Stimulated activated CD4-positive, alpha-beta T cell treated with anti-CD3 and anti-CD28 coated beads, Interleukin-4, amount 100 ng/mL, for 4 hours (primary cell): ENCODE results near the gene ISLR.

ENCODE experiments used
- DNase-seq, 2 experiments: peaks; one replicate each; pipeline ENCODE4 v3.0.0-alpha.2; 2020

The ISLR gene

DNA sequence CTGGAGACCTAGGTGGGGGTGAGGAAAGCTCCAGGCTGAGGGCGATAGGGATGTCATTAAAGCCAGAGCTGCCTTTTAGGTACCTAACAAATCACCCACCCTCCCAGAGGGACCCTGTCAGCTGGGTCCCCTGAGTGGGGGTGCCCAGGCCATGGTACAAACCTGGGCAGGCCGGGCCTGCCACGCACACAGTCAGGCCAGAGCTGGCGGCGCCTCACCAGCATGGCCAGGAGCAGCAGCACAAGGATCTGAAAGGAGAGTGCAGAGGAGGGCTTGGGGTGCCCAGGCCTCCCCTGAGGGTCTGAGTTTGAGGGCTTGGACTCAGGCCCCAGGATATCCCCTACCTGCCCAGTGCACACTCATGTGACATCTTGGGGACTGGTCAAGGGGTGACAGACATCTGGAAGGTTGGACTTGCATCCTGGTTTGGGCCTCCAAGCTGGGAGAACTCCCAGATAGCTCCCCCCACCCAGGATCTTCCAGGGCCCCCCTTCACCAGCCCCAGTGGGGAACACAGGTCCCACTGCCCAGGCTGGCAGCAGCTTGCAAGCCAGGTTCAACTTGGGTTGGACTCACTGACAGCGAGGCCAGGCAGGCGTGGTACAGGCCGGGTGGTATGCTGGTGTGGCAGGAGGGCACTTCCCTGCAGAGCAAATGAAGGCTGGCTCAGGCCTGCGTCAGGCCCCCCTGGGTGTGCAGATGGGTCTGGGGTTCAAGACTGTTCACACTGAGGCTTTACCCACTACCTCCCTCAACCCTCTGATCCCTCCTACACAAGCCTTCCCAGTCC is 23.9 kb downstream of the ISLR start:
- DNase-seq, result no peak

DNA sequence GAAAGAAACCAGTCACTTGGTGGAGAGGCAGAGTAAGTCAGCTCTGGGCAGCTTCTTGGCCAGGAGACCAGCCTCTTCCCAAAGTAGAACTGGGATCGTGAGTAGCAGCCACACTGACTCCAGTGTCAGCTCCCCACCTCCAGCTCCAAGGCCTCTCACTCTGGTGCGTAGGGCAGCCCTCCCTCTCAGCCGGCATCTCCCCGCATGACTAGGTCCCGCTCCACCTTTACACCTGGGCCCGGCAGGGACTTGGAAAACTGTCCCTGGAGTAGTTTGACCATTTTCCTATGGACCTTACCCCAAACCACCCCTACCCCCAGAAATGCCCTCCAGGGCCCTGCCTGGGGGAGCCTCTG is 25.8 kb downstream of the ISLR start:
- DNase-seq, result no peak

DNA sequence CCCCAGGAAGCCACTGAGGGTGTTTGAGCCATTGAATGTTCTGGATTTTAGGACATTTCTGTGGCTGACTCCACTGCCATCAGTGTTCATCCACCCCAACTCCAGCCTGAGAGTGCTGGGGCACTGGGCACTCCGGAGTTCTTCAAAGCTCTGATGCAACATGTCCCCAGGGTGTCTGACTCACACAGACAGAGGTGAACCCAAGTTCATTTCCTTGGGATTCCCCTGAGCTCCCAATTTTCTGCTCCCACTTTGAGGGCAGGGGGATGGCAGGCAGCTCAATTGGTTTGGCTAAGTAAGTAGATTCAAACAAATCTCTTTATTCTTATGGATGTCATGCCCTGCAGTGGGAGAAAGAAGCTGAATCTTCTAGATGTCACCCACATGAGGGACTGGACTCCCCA is 26.9 kb downstream of the ISLR start:
- DNase-seq, result no peak

DNA sequence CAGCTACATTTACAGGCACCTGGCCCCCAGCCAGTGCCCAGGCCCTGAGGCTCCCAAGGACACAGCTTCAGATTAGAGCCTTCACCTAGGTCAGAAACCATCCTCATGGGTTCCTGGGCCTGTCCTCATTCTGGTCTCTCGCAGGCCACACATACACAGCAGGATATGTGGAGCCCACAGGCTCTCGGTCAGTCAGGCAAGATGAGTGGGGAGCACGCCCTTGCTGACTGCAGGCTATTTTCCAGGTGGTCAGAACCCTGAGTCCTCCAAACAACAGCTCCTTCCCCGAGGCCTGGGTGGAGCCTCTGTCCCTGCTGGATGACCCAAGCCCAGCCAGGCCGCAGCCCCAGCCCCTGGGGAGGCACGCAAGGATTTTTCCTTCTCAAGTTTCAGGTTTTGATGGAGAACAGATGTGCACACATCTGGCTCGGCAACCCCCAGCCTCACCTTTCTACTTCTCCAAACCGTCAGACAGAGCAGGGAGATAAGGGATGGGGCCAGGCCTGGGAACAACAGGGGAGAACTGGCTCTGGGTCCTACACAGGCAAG is 27.4 kb downstream of the ISLR start:
- DNase-seq, result no peak

DNA sequence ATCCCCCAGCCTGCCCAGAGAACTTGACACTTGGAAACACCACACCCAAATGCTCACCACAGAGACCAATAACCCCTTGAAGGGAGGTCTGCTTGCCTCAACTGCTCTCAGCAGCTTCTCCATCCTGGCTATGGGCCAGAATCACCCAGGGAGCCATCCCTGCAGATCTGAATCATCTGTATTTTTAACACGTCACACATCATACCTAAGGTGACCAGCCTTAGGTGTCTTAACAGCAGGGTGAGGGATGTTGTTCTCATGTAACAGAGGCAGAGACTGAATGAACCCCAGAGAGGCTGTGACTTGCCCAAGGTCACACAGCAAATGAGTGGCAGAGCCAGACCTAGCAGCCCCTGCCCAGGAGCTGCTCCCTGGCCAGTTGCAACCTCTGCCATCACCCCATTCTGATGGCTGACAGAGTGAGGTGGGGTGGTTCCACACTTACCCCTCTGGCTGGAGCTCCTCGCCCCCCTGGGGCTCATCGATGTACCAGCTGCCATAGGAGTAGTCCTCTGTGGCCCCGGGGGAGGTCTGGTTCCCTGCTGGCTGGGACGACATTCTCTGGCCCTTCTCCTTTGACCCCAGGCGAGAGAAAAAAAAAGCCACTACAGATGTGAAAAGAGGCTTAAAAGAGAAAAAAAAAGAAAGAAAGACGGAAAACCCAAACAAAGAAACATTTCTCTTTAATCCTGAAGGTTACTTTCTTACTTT is 28.4 kb downstream of the ISLR start:
- DNase-seq, result no peak

DNA sequence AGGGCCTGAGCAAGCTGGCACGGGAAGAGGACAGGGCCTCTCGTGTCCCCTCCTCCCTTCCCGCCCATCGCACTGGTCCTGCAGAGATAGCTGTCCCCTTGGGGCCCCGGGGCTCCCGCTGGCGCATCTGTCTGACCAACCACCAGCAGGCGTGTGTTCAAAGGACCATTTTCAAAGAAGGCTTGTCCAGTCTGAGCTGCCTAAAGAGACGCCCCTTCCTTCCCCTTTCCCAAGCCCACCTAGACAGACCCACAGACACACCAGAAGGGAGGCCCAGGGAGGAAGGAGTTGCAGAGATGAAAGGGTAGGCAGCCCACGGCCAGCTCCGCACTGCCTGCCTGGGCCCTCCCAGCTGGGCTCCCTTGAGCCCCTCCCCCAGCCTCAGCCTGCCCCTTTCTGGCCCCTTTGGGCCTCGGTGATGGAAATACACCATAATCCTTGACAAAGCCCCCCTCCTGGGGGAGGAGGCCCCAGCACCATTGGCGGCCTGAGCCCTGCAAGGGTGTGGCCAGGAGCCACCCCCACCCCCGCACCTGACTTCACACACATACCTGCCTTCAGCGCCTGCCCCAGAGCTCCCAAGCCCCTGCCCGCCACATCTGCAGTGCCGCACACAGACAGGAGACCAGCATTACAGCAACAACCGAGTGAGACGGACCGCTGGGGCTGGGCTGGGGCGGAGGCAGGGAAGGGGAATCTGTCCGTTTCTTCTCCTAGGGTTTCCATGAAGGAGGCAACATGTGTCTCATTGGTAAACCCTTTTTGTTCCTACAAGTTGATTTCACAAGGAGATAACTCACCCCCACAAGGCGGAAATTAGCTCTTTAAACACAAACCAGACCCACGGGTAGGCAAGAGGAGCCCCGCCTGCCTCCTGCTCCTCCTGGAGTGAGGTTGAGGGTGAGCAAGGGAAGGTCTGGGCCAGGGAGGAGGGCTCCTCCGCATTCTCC is 29.2 kb downstream of the ISLR start, which contains the start of gene STRA6:
Gene STRA6, minus strand, starts transcription at position 336 of the 950 bp plus-strand sequence. CDS start 520 bp downstream, outside the sequence.
- DNase-seq, result no peak

DNA sequence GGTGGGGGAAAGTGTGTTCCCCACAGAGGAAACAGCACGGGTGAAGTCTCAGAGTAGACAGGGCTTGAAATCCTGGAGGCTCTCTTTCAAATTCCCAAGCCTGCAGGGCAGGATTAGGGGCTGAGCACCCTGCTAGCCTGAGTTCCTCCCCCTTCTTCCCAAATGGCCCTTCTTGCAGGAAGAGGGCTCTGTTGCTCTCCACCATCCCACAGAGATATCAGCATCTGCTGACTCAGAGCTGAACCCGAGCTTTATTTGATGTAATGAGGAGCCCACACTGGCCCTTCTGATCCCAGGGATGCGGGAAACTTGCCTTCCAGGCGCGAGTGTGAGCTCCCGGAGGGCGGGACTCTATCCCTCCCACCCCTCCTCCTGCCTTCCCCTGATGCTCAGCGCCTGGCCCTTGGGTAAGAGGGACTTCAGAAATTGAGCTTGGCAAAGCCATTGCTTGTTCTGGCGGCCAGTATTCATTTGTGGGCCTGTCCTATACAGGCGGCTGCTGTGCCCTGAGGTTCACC is 30.5 kb downstream of the ISLR start:
- DNase-seq, result no peak

DNA sequence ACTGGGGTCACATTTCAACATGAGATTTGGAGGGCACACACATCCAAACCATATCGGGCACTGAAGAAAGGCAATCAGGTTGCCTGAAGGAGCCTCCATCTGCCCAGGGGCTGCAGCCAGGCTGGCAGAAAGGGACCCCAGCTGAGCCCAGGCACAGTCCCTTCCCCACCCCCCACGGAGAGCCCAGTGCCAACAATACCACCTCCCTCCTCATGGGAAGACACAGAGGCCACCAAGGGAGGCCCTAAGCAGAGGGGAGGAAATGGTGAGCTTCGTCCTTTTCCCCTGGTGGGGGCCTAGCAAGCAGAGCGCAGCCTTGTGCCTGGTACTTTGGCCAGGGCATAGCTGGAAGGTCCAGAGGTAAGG is 32.1 kb downstream of the ISLR start:
- DNase-seq, result no peak

DNA sequence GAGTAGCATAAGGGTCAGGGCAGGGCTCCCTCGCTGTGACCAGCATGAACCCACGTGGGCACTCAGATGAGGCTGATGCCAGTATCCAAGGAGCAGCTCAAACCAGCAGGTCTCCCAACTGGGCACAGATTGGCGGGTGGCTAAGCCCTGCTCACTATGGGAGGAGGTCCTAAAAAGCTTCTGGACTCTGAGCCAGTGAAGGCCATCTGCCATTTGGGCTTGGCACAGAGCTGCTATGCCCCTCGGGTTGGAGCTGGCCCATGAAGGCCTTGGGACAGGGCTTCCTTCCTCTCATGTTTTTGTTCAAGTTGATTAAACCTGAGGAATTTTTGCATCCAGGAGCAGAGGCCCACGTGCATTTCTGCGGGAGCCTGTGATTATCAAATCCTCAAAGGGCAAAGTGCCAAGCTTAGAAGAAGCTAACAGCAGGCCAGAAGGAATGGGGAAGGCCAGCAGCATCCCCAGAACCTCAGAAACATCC is 33.3 kb downstream of the ISLR start:
- no peak for DNase-seq

DNA sequence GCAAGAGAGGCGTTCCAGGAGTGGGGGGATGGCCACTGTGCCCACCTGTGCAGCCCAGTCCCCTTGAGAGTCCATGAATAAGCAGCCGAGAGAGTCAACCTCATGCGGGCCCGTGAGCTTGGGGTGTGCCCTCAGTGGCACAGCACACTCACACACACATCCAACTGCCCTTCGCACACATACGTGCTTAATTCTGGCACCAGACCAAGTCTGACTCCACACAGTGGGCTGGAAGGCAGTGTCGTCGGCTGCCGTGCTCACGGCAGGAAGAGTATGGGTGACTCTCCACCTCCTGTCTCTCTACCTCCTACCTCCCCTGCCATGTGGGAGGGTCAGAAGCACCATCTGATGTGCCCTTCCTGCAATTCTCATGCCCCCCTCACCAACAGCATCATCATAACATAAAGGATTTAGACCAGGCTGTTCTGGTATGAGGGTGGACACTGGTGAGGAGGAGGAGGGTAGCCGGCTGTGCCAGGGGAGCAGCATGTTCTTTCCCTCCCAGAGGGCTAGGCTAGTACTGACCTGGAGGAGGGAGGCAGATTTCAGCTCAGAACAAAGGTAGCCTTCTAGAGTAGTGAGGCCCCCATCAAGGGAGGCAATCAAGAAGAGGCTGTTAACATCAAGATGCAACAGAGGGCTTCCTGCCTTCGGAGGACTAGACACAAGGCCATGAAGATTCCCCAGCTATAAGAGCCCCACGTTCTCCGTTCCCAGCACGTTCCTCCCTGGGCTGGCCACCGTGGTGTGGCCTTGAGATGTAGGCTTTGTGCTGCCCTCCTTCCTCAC is 34.3 kb downstream of the ISLR start:
- no peak for DNase-seq

DNA sequence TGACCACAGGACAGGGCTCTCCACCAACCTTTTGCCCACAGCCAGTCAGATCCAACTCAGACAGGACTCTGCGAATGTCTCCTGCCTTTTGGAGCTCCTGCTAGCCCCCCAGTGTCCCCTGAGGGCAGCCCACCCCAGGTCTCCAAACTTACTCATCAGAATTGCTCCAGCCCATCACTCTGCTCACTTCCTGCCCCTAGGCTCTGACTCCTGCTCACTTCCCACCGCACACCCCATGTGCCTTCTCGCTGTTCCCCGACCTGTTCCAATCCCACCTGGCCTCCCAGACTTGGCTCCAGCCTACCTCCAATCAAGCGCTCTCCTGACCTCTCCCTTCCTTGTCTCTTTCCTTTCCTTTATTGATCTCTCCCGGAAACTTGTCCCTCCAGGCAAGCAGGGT is 35.0 kb downstream of the ISLR start:
- DNase-seq, result no peak

DNA sequence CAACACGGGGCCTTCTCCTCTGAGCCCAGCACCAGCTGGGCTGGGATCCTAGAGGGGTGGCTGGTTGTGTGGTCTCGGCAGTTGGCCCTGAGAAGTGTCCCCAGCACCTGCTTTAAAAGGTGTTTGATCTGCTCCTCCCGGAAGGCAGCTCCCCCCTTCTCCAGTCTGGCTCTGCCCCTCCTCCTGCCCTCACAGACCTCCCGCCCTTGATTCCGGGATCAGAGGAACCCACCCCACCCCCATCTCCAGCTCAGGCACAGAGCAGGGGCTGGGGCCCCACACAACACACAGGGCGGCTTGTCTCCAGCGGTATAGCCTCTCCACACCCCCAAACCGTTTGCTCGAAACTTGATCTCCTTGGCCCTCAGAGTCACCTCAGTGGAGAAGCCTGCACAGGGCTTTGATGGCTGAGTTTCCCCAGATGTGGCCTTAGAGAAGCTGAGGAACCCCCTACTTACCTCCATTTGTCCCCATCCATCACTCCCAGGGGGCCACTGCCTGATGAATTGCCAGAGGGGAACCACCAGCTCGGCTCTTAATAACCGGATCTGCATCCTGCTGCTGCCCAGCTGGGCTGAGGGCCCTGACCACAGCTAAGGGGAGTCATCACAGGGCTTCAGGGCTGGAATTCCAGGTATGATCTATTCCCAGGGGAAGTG is 35.5 kb downstream of the ISLR start:
- DNase-seq, result no peak

DNA sequence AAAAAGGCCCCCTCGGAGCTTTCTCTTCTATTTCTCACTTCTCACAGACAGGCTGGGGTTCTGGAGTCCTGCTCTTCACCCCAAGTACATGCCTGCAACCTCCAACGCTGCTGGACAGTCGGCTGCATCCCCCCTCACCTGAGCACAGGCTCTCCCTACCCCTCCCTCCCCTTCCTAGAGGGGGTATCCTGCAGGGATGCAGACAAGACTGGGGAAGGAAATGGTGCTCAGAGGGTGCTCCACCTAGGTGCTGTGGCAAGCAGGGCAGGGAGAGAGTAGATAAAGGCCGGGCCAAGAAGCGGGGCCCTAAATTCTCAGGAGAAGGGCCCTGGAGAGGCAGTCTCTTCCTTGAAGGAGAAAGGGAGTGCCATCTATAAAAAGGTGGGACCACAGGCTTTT is 36.0 kb downstream of the ISLR start:
- DNase-seq, result no peak

DNA sequence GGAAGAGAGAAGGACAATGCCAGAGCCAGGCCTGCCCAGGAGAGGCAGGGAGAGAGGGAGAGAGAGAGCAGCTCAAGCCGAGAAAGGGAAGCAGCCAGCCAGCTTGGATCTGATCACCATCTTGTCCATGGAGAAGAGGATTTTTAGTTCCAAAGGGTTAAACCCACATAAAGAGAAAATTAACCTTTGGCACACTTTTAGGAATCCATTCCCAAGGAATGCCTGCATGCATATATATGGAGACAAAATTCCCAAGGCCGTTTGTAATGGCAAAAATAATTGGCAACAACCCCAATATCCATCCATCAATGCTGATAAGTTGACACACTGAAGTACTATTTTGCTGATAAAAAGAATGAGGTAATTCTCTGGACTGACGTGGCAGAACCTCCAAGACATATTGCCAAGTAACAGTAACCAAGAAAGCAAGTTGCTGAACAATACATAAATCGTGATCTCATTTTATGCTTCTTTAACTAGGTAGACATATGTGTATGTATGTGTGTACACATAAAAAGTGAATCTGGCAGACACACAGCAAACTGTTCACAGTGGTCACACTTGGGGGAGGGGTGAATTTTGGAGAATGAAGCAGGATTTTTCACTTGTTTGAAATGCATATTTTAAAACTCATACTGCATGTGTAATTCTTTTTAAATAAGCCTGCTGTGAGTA is 36.6 kb downstream of the ISLR start:
- no peak for DNase-seq

DNA sequence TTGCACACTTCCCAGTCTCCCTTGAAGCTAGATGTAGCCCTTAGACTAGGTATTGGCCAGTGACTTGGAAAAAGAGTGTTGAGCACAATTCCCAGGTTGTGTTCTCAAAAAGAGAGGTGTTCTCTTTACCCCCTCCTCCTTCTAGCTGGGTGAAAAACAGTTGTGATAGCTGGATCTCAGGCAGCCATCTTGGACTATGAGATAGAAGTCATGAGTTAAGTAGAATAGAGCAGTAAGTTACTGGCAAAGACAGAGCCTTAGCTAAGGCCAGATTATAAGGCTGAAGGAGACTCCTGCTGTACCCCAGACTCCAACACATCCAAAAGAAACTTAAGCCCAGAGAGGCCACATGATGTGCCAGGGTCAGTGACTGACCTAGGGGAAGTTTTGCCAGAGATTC is 37.2 kb downstream of the ISLR start:
- no peak for DNase-seq

DNA sequence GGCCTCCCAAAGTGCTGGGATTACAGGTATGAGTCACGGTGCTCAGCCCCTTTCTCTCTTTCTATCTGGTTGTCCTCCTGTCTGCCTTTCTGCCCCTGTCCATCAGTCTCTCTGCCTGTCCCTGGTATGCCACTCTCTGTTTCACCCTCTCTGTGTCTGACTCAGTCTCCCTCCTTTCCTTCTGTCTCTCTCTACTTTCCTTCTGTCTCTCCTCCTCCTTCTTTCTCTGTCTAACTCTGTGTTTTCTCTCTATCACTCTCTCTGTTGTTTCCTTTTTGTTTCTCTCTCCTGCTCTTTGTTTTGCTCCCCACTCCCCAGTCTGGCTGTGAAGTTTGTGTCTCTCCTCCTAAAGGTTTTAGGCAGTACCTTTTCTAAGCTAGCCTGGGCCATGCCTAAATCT is 38.1 kb downstream of the ISLR start:
- no peak for DNase-seq

DNA sequence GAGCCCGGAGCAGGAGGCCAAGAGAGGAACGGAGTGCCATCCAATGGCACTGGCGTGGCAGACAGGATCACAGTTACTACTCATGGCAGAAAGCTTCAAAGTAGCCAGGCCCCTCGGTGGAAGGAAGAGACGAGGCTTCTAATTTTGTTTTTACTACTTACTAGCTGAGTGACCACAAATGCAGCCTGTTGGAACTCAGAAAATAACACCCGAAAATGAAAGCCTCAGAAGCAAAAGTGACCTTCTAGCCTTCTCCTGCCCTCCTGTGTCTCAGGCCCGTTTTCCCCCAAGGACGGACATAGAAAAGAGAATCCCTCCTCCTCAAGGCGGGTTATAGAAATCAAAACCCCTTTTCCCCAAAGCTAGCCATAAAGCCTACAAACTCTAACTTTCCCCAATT is 39.0 kb downstream of the ISLR start:
- DNase-seq, result no peak

DNA sequence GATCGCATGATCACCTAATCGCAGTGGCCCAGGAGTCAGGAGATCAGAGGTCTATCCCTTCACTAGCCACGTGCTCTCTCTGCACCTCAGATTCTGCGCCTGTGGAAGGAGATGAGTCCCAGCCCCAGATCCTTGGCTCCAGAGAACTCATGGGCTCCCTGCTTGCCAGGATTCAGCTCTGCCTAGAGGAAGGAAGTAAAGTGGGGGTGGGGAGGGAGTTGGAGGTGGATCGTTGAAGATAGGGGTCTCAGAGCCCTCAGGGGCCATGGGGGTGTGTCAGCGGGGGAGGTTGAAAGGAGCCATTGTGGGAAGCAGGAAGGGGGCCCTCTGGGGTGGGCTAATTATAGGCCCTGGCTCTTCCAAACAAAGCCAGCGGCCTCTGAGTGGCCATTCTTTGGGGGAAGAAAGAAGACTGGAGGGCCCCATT is 40.4 kb downstream of the ISLR start:
- no peak for DNase-seq

DNA sequence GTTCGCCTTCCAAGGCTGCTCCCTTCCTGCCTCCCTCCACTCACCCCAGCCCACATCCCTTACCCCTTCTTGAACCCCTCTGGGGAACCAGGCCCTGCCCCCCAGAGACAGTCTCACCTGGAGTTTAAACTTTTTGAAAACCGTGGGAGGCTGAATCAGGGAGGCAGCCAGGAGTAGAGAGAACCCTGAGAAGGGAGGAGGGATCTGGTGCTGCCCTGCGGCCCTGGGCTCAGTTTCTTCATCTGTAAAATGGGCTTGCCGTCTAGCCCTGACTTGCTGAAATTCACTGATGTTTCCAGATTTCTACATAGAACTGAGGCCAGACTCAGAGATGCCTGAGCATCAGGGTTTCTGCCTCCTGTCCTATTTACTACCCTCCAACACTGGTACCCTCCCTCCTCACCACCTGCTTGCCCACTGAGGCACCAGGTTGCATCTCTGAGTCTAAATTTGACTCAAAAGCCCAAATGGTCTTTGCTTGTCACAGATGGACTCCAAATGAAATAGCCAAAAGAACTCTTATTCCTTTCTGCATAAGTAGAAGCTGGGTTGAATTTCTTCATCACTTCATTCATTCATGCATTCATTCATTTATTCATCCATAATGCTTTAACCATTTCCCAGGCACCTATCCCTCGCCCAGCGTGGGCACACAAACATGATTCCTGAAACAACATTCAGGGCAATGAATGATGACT is 41.0 kb downstream of the ISLR start:
- DNase-seq, result no peak

DNA sequence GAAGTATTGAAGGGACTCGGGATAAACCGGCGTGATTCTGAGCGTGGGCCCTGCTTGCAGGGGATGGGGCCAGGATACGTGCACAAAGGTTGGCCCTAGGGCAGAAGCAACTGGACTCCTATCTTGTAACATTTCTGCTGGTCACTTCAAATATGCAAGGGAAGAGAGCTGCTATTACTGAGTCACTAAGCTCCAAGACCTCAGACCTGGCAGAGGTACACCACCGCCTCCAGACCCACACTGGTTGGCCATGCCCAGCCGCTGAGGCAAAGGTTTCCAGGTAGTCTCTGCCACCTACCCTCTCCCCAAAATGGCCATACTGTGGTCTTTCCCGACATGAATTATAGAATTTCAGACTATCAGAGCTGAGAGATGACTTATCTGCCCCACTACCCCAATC is 42.4 kb downstream of the ISLR start:
- no peak for DNase-seq
